IMR-90 (cell line): ENCODE measurements around the gene REXO5. TPM values are rescaled to one million over a fixed set of nuclear protein-coding genes. Genes with fewer than 3 reads are reported as not detected.

ENCODE experiments used
- ATAC-seq: fragments of 200-7000 bp; cut with Tn5 transposase; 2 replicates; pipeline ENCODE4 v1.9.1; 2020; ENCODE audit warnings: low read depth, mild to moderate bottlenecking, moderate library complexity
- BruUV-seq: library from RNA; stranded (reverse); fragments of 400-500 nt; replicated peaks from 2 replicates; lab custom pipeline; 2021; lab: Mats Ljungman, UMichigan
- CTCF ChIA-PET: fragments of 300-600 bp; formaldehyde crosslinking; extraction: SDS; loops from one replicate; lab custom pipeline; 2021; ENCODE audit warnings: antibody characterized with exemption; lab: Yijun Ruan, JAX
- POLR2A ChIA-PET: fragments of 300-600 bp; sonication (Branson Sonifier 250); formaldehyde crosslinking; loops from one replicate; lab custom pipeline; 2022; ENCODE audit warnings: antibody characterized with exemption; ENCODE audit not compliant: unreplicated experiment; lab: Charles Lee
- DNase-seq: peaks from one replicate; pipeline ENCODE4 v3.0.0; 2013
- H2AFZ ChIP-seq: replicated peaks from 2 replicates; pipeline ENCODE3; 2013; ENCODE audit warnings: low read length, mild to moderate bottlenecking; ENCODE audit not compliant: poor library complexity
- H2AK5ac ChIP-seq: 2 replicates; pipeline ENCODE4 v1.6.1; 2013; ENCODE audit warnings: low read depth, low read length, inconsistent platforms
- H2AK9ac ChIP-seq: replicated peaks from 2 replicates; pipeline ENCODE3; 2013; ENCODE audit warnings: mild to moderate bottlenecking, low read depth, low read length, moderate library complexity; ENCODE audit not compliant: poor library complexity
- H2BK120ac ChIP-seq: 2 replicates; pipeline ENCODE4 v1.6.1; 2013; ENCODE audit warnings: low read depth, low read length, inconsistent platforms
- H2BK15ac ChIP-seq: 3 replicates; pipeline ENCODE4 v1.6.1; 2013; ENCODE audit warnings: low read depth, low read length, inconsistent platforms
- H2BK20ac ChIP-seq: 2 replicates; pipeline ENCODE4 v1.6.1; 2013; ENCODE audit warnings: low read depth, mild to moderate bottlenecking, inconsistent platforms, low read length, moderate library complexity
- H2BK5ac ChIP-seq: 2 replicates; pipeline ENCODE4 v1.6.1; 2013; ENCODE audit warnings: mild to moderate bottlenecking, low read depth, low read length, inconsistent platforms; ENCODE audit not compliant: poor library complexity, severe bottlenecking
- H3K14ac ChIP-seq: replicated peaks from 2 replicates; pipeline ENCODE4 v1.6.1; 2013; ENCODE audit warnings: low read depth, low read length, inconsistent platforms
- H3K18ac ChIP-seq: 2 replicates; pipeline ENCODE4 v1.6.1; 2013; ENCODE audit warnings: low read depth, low read length, control low read depth
- H3K23ac ChIP-seq: 2 replicates; pipeline ENCODE4 v1.6.1; 2013; ENCODE audit warnings: low read depth, low read length, inconsistent platforms
- H3K27ac ChIP-seq: 2 replicates; pipeline ENCODE4 v1.5.1; 2013; ENCODE audit warnings: mild to moderate bottlenecking, control low read depth, low read length; ENCODE audit not compliant: insufficient read depth
- H3K27me3 ChIP-seq: 2 replicates; pipeline ENCODE4 v1.6.1; 2013; ENCODE audit warnings: low read length; ENCODE audit not compliant: control insufficient read depth, insufficient read depth
- H3K36me3 ChIP-seq: 2 replicates; pipeline ENCODE4 v1.6.1; 2013; ENCODE audit warnings: low read length, mixed read lengths; ENCODE audit not compliant: control insufficient read depth, insufficient read depth
- H3K4ac ChIP-seq: 2 replicates; pipeline ENCODE4 v1.6.1; 2013; ENCODE audit warnings: low read depth, low read length, inconsistent platforms
- H3K4me1 ChIP-seq: 2 replicates; pipeline ENCODE4 v1.6.1; 2013; ENCODE audit warnings: low read length, mixed read lengths; ENCODE audit not compliant: control insufficient read depth, insufficient read depth
- H3K4me2 ChIP-seq: 2 replicates; pipeline ENCODE4 v1.6.1; 2013; ENCODE audit warnings: low read depth, mild to moderate bottlenecking, control low read depth, low read length, moderate library complexity
- H3K4me3 ChIP-seq: 2 replicates; pipeline ENCODE4 v1.5.1; 2013; ENCODE audit warnings: low read depth, mild to moderate bottlenecking, control low read depth, low read length, moderate library complexity; ENCODE audit not compliant: insufficient read depth
- H3K56ac ChIP-seq: 2 replicates; pipeline ENCODE4 v1.6.1; 2013; ENCODE audit warnings: low read length, inconsistent platforms; ENCODE audit not compliant: insufficient read depth; ENCODE audit errors: extremely low read depth
- H3K79me1 ChIP-seq, 2 experiments: 2 replicates each; pipeline ENCODE4 v1.6.1; 2013; ENCODE audit warnings: low read length in 2 of 2, inconsistent platforms in 1 of 2, low read depth in 1 of 2
- H3K9ac ChIP-seq: 2 replicates; pipeline ENCODE4 v1.6.1; 2013; ENCODE audit warnings: low read depth, low read length, control low read depth
- H3K9me1 ChIP-seq: 2 replicates; pipeline ENCODE4 v1.6.1; 2013; ENCODE audit warnings: low read length, inconsistent platforms; ENCODE audit not compliant: insufficient read depth
- H3K9me3 ChIP-seq: 2 replicates; pipeline ENCODE4 v1.6.1; 2013; ENCODE audit warnings: low read length; ENCODE audit not compliant: control insufficient read depth, insufficient read depth
- H4K20me1 ChIP-seq: 2 replicates; pipeline ENCODE4 v1.6.1; 2013; ENCODE audit warnings: low read length, inconsistent platforms; ENCODE audit not compliant: insufficient read depth
- H4K5ac ChIP-seq: 2 replicates; pipeline ENCODE4 v1.6.1; 2013; ENCODE audit warnings: mild to moderate bottlenecking, low read depth, low read length, control low read depth
- H4K8ac ChIP-seq, 2 experiments: 2 replicates each; pipeline ENCODE4 v1.6.1; 2013; ENCODE audit warnings: low read depth in 2 of 2, low read length in 2 of 2, control low read depth in 1 of 2, inconsistent platforms in 1 of 2
- H4K91ac ChIP-seq: 2 replicates; pipeline ENCODE4 v1.6.1; 2013; ENCODE audit warnings: low read depth, low read length, inconsistent platforms; ENCODE audit not compliant: insufficient read depth
- BHLHE40 ChIP-seq: fragments of 150-350 bp; IDR thresholded peaks from 2 replicates; pipeline ENCODE4 v1.6.1; 2016; ENCODE audit warnings: mild to moderate bottlenecking, low read depth, low read length
- CEBPB ChIP-seq: IDR thresholded peaks from 2 replicates; pipeline ENCODE4 v1.6.1; 2012; ENCODE audit warnings: low read depth, low read length, improper control_type of control experiment
- CHD1 ChIP-seq: IDR thresholded peaks from 2 replicates; pipeline ENCODE4 v1.6.1; 2012; ENCODE audit warnings: low read depth, low read length, improper control_type of control experiment
- CTCF ChIP-seq: conservative IDR thresholded peaks from 2 replicates; pipeline ENCODE4 v1.5.1; 2012; ENCODE audit warnings: mild to moderate bottlenecking, low read depth, low read length, improper control_type of control experiment
- FOS ChIP-seq: fragments of 150-350 bp; IDR thresholded peaks from 2 replicates; pipeline ENCODE4 v1.6.1; 2016; ENCODE audit warnings: low read depth, low read length
- MAFK ChIP-seq: IDR thresholded peaks from 2 replicates; pipeline ENCODE4 v1.6.1; 2012; ENCODE audit warnings: low read depth, low read length, improper control_type of control experiment
- MAZ ChIP-seq: IDR thresholded peaks from 2 replicates; pipeline ENCODE4 v1.6.1; 2012; ENCODE audit warnings: low read depth, mild to moderate bottlenecking, low read length, improper control_type of control experiment, moderate library complexity, borderline replicate concordance
- MXI1 ChIP-seq: IDR thresholded peaks from 2 replicates; pipeline ENCODE4 v1.6.1; 2012; ENCODE audit warnings: low read depth, mild to moderate bottlenecking, low read length, moderate library complexity, borderline replicate concordance
- NFE2L2 ChIP-seq: fragments of 150-350 bp; IDR thresholded peaks from 2 replicates; pipeline ENCODE4 v1.6.1; 2016; ENCODE audit warnings: low read depth, mild to moderate bottlenecking, low read length
- POLR2A ChIP-seq: IDR thresholded peaks from 2 replicates; pipeline ENCODE4 v1.6.1; 2012; ENCODE audit warnings: mild to moderate bottlenecking, low read depth, low read length
- RAD21 ChIP-seq: IDR thresholded peaks from 2 replicates; pipeline ENCODE4 v1.6.1; 2012; ENCODE audit warnings: low read length, improper control_type of control experiment
- RCOR1 ChIP-seq: IDR thresholded peaks from 2 replicates; pipeline ENCODE4 v1.6.1; 2012; ENCODE audit warnings: mild to moderate bottlenecking, low read length, improper control_type of control experiment; ENCODE audit not compliant: insufficient replicate concordance
- RFX5 ChIP-seq: IDR thresholded peaks from 2 replicates; pipeline ENCODE4 v1.8.0; 2012; ENCODE audit warnings: low read depth, mild to moderate bottlenecking, low read length, moderate library complexity
- SMC3 ChIP-seq: fragments of 150-350 bp; IDR thresholded peaks from 2 replicates; pipeline ENCODE4 v1.6.1; 2016; ENCODE audit warnings: low read depth, mild to moderate bottlenecking, antibody characterized with exemption, low read length, moderate library complexity
- USF2 ChIP-seq: fragments of 150-350 bp; IDR thresholded peaks from 2 replicates; pipeline ENCODE4 v1.6.1; 2017; ENCODE audit warnings: mild to moderate bottlenecking, antibody characterized with exemption, low read length, low read depth
- WGBS, 2 experiments: methylation state at CpG; one replicate each; pipeline versions ENCODE4 v1.1.5 to v1.1.7; 2013; ENCODE audit warnings: missing lambda C conversion rate in 2 of 2; ENCODE audit not compliant: insufficient read length in 1 of 2; ENCODE audit errors: extremely low coverage in 2 of 2; 5-methylcytosine and 5-hydroxymethylcytosine counted together
- dilution Hi-C: fragments of 300-500 bp; cut with HindIII; formaldehyde crosslinking; loops from one replicate; pipeline ENCODE4 v1.14.3; 2018; ENCODE audit warnings: low sequenced_read_pairs; ENCODE audit not compliant: unreplicated experiment
- in situ Hi-C: fragments of 300-500 bp; cut with MboI; formaldehyde crosslinking; loops from 3 replicates; pipeline ENCODE4 v1.14.3; 2019; ENCODE audit warnings: low sequenced_read_pairs, inconsistent platforms, mixed read lengths
- intact Hi-C: fragments of 100-400 bp; cut with micrococcal nuclease; formaldehyde crosslinking; loops from 2 replicates; pipeline ENCODE4 v1.10.0; 2022
- polyA plus RNA-seq, 3 experiments: library from polyadenylated mRNA; depleted of rRNA; stranded (reverse); fragments of >200 nt; gene quantifications; 2 replicates each; pipeline ENCODE4 v1.2.3, GENCODE V29; 2012; ENCODE audit warnings: low replicate concordance in 1 of 3
- total RNA-seq: library from RNA; depleted of rRNA; stranded (reverse); fragments of >200 nt; gene quantifications from 2 replicates; pipeline ENCODE4 v1.2.3, GENCODE V29; 2012
- TF ChIP-seq, protein P1 (sequence below): fragments of 150-350 bp; IDR thresholded peaks from 2 replicates; pipeline ENCODE4 v1.6.1; 2016; ENCODE audit warnings: low read depth, mild to moderate bottlenecking, low read length, moderate library complexity, borderline replicate concordance

Gene REXO5
- total and polyA plus RNA-seq, 2 of the 4 experiments (the other 2 are of a cell fraction) = 3.7 to 7.0 TPM

DNA sequence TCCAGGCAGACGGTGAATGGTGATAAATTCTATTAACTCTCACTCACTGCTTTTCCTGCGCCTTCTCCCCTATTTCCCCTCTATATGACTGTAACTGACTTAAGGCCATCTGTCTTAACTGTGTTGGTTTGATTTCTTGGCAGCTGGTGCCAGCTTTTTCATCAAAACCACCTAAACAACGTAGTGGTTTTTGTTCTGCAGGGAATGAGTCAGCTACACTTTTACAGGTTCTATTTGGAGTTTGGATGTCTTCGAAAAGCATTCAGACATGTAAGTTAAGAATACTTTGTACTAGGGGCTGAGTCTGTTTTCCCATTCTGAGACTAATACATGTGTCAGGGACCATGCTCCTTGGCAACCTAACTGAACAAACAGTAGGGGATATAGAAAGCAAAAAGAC is 8.5 kb downstream of the REXO5 start:
- Histone ChIP-seq H2AFZ (no peak overlapping the region), H3K4me1 (no peaks in the 10 kb centered on the region), H4K20me1 (no peaks in the 10 kb centered on the region), H3K9me3 (no peaks in the 10 kb centered on the region), H3K79me1 (0 out of 4 replicates have a peak, but pooled peaks cover 0 to 10% of the 10 kb centered on the region in 2 experiments), H3K27ac (no peak overlapping the region), H3K36me3 (peaks cover 2% of the 10 kb centered on the region; the same call in 1 of the 2 replicates), H4K91ac (no peak overlapping the region), H2BK20ac (no peak overlapping the region), H3K4me2 (no peak overlapping the region), H3K9me1 (peaks cover 5% of the 10 kb centered on the region; the same call in 1 of the 2 replicates), H2AK5ac (no peak overlapping the region), H3K4ac (no peak overlapping the region), H3K9ac (no peak overlapping the region), H4K8ac (no peak overlapping the region), H3K23ac (no peak overlapping the region), H3K4me3 (no peak overlapping the region), H3K56ac (no peak overlapping the region), H2BK120ac (no peak overlapping the region), H2BK5ac (no peak overlapping the region), H3K27me3 (no peaks in the 10 kb centered on the region), H2BK15ac (no peak overlapping the region), H3K18ac (no peak overlapping the region), H4K5ac (no peak overlapping the region), H2AK9ac (no peak overlapping the region), H3K14ac (no peak overlapping the region)
- CTCF ChIA-PET = interaction anchor here (0.6 kb wide), 1 partner anchor 1345 kb away, joined by 4 read pairs; no protein-coding TSS in a partner anchor
- POLR2A ChIA-PET = no interaction called here
- no peak for ATAC-seq
- no TSS peak for BruUV-seq
- dilution Hi-C loops = no loop called here
- intact Hi-C loops = no loop called here
- WGBS, 2 experiments = no CpG with 5 or more reads among the region's 4 CpGs
- in situ Hi-C loops = no loop called here
- peak; percentile 0 for DNase-seq
- TF ChIP-seq USF2 (no peak), NFE2L2 (no peak), POLR2A (no peak), RFX5 (no peak), FOS (no peak), CHD1 (no peak), SMC3 (no peak), MXI1 (no peak), MAZ (no peak), CTCF (no peak), BHLHE40 (no peak), RCOR1 (no peak), RAD21 (no peak), CEBPB (no peak), MAFK (no peak)
- TF ChIP-seq, protein P1, sequence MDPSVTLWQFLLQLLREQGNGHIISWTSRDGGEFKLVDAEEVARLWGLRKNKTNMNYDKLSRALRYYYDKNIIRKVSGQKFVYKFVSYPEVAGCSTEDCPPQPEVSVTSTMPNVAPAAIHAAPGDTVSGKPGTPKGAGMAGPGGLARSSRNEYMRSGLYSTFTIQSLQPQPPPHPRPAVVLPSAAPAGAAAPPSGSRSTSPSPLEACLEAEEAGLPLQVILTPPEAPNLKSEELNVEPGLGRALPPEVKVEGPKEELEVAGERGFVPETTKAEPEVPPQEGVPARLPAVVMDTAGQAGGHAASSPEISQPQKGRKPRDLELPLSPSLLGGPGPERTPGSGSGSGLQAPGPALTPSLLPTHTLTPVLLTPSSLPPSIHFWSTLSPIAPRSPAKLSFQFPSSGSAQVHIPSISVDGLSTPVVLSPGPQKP = no peak
